Right atrium auricular region (tissue), 2 donors: ENCODE data around the gene HOXB5. TPM values are rescaled to one million over a fixed set of nuclear protein-coding genes. Genes with fewer than 3 reads are reported as not detected.

Experiments used
- DNase-seq: peaks from one replicate; pipeline ENCODE4 v3.0.0-alpha.2; 2019; ENCODE audit warnings: low spot score
- H3K27ac ChIP-seq, 2 donors: fragments of 200-600 bp; sonication (generic); 1 replicate in 1 of 2; 2 replicates in 1 of 2; pipeline ENCODE4 v1.5.1; 2016 to 2019
- H3K27me3 ChIP-seq, 2 donors: fragments of 200-600 bp; sonication (generic); one replicate each; pipeline versions ENCODE4 v1.5.1 to v1.6.0; 2017 to 2019
- H3K36me3 ChIP-seq: fragments of 200-600 bp; sonication (generic); one replicate; pipeline ENCODE4 v1.5.1; 2016
- H3K4me1 ChIP-seq, 2 donors: fragments of 200-600 bp; sonication (generic); one replicate each; pipeline versions ENCODE4 v1.5.1 to v1.6.0; 2017 to 2019
- H3K4me3 ChIP-seq, 2 donors: fragments of 200-600 bp; sonication (generic); 1 replicate in 1 of 2; 2 replicates in 1 of 2; pipeline ENCODE4 v1.5.1; 2017 to 2019; ENCODE audit warnings: mild to moderate bottlenecking in 1 of 2, moderate library complexity in 1 of 2
- H3K9me3 ChIP-seq, 2 donors: fragments of 200-600 bp; sonication (generic); one replicate each; pipeline ENCODE4 v1.5.1; 2019
- total RNA-seq, 2 donors: library from RNA; depleted of rRNA; stranded (reverse); fragments of >200 nt; gene quantifications; one replicate each; pipeline ENCODE4 v1.1.0, GENCODE V29; 2016
- TF ChIP-seq, protein P1 (sequence below), 2 donors: fragments of 200-600 bp; sonication (generic); IDR thresholded peaks; one replicate each; pipeline ENCODE4 v1.5.1; 2019; ENCODE audit warnings: antibody characterized with exemption in 2 of 2

HOXB5 gene
- total RNA-seq, 2 donors from 2014 or later = not detected

DNA sequence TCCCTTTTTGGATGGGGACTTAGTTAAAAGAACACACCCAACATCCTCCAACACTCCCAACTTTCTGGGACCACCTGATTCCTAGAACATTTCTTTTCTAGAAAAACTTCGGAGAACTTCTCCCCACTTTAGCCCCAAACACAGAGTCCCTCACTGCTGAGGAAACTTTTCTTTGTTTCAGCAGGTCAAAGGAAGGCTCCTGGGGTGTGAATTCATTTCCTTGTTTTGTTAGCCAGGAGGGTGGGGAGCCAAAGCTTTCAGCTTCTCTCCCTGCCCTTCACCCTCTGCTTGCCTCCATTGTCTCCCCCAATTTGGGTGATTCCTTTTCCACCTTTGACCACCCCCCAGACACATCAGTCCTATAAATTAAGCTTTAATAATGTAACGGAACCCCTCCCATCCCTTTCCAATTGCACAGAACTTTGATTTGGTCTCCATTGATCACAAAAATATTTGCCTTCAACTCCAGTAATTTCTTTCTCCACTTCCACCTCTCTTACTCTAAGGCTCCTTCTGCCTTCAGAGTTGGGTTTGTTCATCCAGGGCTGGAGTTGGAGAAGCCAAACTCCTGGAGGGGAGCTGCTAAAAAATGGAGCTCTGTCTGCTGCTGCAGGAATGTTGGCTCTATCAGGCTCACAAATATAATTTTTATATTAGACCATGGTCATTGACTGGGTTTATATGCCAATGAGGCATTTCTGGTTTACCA, 25.8 kb downstream of the HOXB5 start:
- peak overlapping the region in 1 of 2 donors; percentile 34 for H3K27ac ChIP-seq
- H3K4me3 ChIP-seq = no peak overlapping the region
- DNase-seq = no peak
- TF ChIP-seq, protein P1, sequence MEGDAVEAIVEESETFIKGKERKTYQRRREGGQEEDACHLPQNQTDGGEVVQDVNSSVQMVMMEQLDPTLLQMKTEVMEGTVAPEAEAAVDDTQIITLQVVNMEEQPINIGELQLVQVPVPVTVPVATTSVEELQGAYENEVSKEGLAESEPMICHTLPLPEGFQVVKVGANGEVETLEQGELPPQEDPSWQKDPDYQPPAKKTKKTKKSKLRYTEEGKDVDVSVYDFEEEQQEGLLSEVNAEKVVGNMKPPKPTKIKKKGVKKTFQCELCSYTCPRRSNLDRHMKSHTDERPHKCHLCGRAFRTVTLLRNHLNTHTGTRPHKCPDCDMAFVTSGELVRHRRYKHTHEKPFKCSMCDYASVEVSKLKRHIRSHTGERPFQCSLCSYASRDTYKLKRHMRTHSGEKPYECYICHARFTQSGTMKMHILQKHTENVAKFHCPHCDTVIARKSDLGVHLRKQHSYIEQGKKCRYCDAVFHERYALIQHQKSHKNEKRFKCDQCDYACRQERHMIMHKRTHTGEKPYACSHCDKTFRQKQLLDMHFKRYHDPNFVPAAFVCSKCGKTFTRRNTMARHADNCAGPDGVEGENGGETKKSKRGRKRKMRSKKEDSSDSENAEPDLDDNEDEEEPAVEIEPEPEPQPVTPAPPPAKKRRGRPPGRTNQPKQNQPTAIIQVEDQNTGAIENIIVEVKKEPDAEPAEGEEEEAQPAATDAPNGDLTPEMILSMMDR (IDR thresholded peaks at IDR 0.05) = no peak
- H3K36me3 ChIP-seq = no peaks in the 10 kb centered on the region
- peaks cover 0 to 8% of the 10 kb centered on the region in 2 donors for H3K4me1 ChIP-seq
- H3K9me3 ChIP-seq = no peaks in the 10 kb centered on the region
- H3K27me3 ChIP-seq = peaks cover 0 to 18% of the 10 kb centered on the region in 2 donors

DNA sequence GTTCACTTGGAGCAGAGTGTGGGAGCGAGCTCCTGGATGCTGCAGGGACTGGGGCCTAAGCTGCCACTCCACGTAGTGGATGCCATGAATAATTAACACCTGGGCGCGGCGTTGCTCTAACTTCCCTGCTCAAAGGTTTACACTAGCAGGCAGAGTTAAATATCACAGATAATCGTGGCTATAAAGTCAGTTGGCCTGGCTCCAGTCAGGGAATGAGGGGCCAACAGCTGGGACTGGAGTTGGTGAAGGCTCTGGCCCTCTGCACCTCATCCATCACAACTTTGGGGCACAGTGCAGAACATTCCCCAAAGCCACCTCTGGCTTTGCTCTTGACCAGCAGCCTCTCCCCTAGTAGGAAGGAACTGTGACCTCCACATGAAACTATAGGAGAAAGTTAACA, 26.4 kb downstream of the HOXB5 start:
- peaks cover 0 to 8% of the 10 kb centered on the region in 2 donors for H3K4me1 ChIP-seq
- no peaks in the 10 kb centered on the region for H3K9me3 ChIP-seq
- peaks cover 0 to 18% of the 10 kb centered on the region in 2 donors for H3K27me3 ChIP-seq
- TF ChIP-seq, protein P1 (IDR thresholded peaks at IDR 0.05) = no peak
- no peak for DNase-seq
- H3K36me3 ChIP-seq = no peaks in the 10 kb centered on the region
- peak overlapping the region in 1 of 2 donors; percentile 34 for H3K27ac ChIP-seq
- H3K4me3 ChIP-seq = no peak overlapping the region

DNA sequence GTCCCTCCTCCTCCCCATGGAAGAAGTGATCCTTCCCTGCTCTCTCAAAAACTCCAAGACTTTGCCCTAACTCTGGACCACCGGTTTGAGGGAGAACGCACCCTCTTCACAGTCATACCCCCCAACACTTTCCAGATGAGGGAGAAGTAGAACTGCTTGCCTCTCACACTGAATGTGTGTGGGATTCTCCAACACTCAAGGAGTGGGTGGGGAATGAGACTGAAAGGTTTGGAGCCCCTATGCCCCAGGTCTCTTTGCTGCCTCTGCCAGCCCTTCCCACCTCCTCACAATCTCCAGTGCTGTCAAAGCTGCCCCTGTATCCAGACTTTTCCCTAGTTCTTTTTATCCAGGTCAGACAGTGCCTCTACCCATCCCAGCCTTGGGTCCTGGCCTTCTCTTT, 26.9 kb downstream of the HOXB5 start:
- Histone ChIP-seq H3K4me1 (peaks cover 0 to 8% of the 10 kb centered on the region in 2 donors), H3K27me3 (peaks cover 0 to 18% of the 10 kb centered on the region in 2 donors), H3K9me3 (no peaks in the 10 kb centered on the region), H3K27ac (no peak overlapping the region), H3K4me3 (no peak overlapping the region), H3K36me3 (no peaks in the 10 kb centered on the region)
- no peak for DNase-seq
- TF ChIP-seq, protein P1 (IDR thresholded peaks at IDR 0.05) = no peak

DNA sequence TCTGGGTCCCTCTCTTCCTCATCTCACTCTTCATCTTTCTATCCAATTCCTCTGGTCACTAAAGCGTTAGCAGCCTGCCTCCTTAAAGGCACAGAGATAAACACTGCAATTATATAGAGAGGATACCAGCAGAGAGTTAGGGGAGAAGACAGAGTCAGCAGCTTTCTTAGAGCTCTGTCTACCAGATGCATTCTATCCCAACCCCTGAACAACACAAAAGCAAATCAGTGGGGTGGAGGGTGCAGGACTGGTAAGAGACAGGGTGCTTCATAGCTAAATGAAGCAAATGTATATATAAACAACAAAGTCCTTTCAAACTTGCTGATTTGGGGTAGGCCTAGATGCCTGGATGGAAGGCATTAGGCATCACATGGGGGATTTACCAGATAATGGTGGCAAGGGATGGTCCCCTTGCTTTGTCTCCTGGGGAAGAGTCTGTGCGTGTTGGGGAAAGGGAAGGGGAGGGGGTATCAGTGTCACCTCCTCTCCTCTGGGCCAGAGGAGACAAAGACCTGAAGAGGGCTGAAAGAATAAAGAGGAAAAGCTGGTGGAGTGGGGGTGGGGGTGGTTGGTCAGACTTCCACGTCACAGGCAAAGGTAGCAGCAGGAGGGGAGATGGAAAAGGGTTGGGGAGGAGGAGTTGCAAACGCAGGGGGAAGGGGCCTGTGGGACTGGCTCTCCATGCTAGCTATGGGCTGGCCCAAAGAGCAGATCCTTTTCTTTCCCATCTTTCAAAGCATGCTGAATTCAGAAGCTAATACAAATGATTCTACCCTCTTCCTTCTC, 27.5 kb downstream of the HOXB5 start:
- Histone ChIP-seq H3K4me1 (peaks cover 0 to 8% of the 10 kb centered on the region in 2 donors), H3K27me3 (peaks cover 0 to 18% of the 10 kb centered on the region in 2 donors), H3K36me3 (no peaks in the 10 kb centered on the region), H3K4me3 (no peak overlapping the region), H3K27ac (no peak overlapping the region), H3K9me3 (no peaks in the 10 kb centered on the region)
- TF ChIP-seq, protein P1 (IDR thresholded peaks at IDR 0.05) = no peak
- no peak for DNase-seq

DNA sequence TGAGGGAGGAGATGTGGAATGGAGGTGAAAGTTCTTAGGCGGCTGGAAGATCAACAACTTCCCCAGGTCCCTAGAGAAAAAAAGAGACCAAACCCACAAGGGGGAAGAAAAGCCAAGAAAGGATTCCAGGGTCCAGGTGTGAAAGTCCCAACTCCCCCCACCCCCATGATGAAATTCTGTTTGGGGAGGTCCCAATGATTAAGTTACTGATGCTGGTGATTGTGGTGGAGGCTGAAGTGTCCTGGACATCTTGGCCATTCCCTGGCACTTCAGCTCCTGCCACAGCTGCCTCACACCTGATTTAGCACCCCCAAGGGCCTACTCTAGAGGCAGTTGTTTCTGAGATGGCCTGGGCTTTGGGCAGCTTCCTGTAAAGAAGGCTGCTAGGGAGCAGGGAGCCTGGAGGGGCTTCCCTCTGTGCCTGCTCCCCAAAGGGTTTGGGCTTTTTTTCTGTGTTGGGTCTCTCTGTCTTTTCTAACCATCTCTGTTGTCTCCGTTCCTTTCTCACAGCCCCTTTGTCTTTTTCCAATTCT, 28.5 kb downstream of the HOXB5 start:
- no peak for DNase-seq
- Histone ChIP-seq H3K4me3 (peak overlapping the region in 1 of 2 donors; percentile 34), H3K9me3 (no peaks in the 10 kb centered on the region), H3K27me3 (peaks cover 0 to 18% of the 10 kb centered on the region in 2 donors), H3K27ac (no peak overlapping the region), H3K36me3 (no peaks in the 10 kb centered on the region), H3K4me1 (peaks cover 0 to 8% of the 10 kb centered on the region in 2 donors)
- TF ChIP-seq, protein P1 (IDR thresholded peaks at IDR 0.05) = no peak
